Regular cardiac myocyte (primary cell): ENCODE data around the gene SLC24A5. TPM values are rescaled to one million over a fixed set of nuclear protein-coding genes. Genes with fewer than 3 reads are reported as not detected.

Source experiments
- total RNA-seq: library from RNA; depleted of rRNA; stranded (reverse); fragments of >200 nt; gene quantifications from 2 replicates; pipeline ENCODE4 v1.2.3, GENCODE V29; 2014

Gene SLC24A5
- not detected in 2 replicates for total RNA-seq

GRCh38 chr15:48120745-48121144 lies at the start of gene SLC24A5:
SLC24A5 (plus strand) TSS chr15:48120990; CDS start chr15:48121045, 55 bp downstream.

GRCh38 chr15:48177766-48178647 lies 57.2 kb downstream of the SLC24A5 start, which contains the start of gene MYEF2:
MYEF2 (minus strand) TSS chr15:48178295; CDS start chr15:48178237, 58 bp downstream.

GRCh38 chr15:48191574-48192225 lies 70.9 kb downstream of the SLC24A5 start, which contains the start of gene CTXN2:
CTXN2 (plus strand) TSS chr15:48191665; CDS start chr15:48201301, 9,636 bp downstream.

Other genes starting within 250 kb of the SLC24A5 start
- gene MYEF2, start 57.3 kb downstream of the SLC24A5 start, total RNA-seq: 5.4 and 5.6 TPM in 2 replicates
- gene CTXN2, start 70.7 kb downstream of the SLC24A5 start, total RNA-seq: not detected in 2 replicates
- gene SLC12A1, start 85.3 kb downstream of the SLC24A5 start, total RNA-seq: under 0.01 TPM in 1 of 2 replicates, not detected in the other
- 44.5 and 66.7 TPM in 2 replicates for gene DUT, start 210.4 kb downstream of the SLC24A5 start, total RNA-seq